ENCODE measurements around the gene CDK8. TPM values are rescaled to one million over a fixed set of nuclear protein-coding genes. Genes with fewer than 3 reads are reported as not detected.

The CDK8 gene
- total and polyA plus RNA-seq, 2 experiments from 2014 or later, result 13.6 to 24.0 TPM

- TF ChIP-seq ZNF462 (CRISPR knock-in tag; IDR thresholded peaks at IDR 0.05), result no peak
These were observed 146.6 kb downstream of the CDK8 start (continued) for GRCh38 chr13:26400545-26400944.

- Histone ChIP-seq H3F3A (replicated peaks; ENCODE audit: low read depth) (no peaks in the 10 kb centered on the region), H3K27ac (ENCODE audit: low read depth) (no peak overlapping the region), H3K36me3 (ENCODE audit: insufficient read depth) (no peaks in the 10 kb centered on the region), H3K9me2 (ENCODE audit: insufficient read depth) (no peaks in the 10 kb centered on the region), H3K27me3 (ENCODE audit: insufficient read depth) (no peaks in the 10 kb centered on the region), H3K79me2 (replicated peaks; ENCODE audit: insufficient read depth) (no peaks in the 10 kb centered on the region), H3K4me3 (no peak overlapping the region), H3K4me2 (no peak overlapping the region), H2AFZ (no peak overlapping the region), H3K4me1 (ENCODE audit: insufficient read depth) (no peaks in the 10 kb centered on the region), H4K20me1 (replicated peaks; ENCODE audit: insufficient read depth) (peaks cover 5% of the 10 kb centered on the region; the same call in 1 of the 2 replicates)
- Mint-ChIP-seq H3K9me3 (no peaks in the 10 kb centered on the region), H3K27ac (no peak overlapping the region), H3K4me3 (no peak overlapping the region), H3K4me1 (no peaks in the 10 kb centered on the region), H3K36me3 (ENCODE audit: low read depth) (peaks cover 19% of the 10 kb centered on the region; the same call in 2 of the 3 replicates), H3K27me3 (ENCODE audit: insufficient read depth, low read depth, poor library complexity) (no peaks in the 10 kb centered on the region)
- TF ChIP-seq ZNF331 (CRISPR knock-in tag; IDR thresholded peaks at IDR 0.05; ENCODE audit: low read depth), result no peak
- no peak for TF ChIP-seq ETS1 (IDR thresholded peaks at IDR 0.05)
- DNase-seq (ENCODE audit: low spot score), result no peak
- ATAC-seq, result no peak
These were observed 147.1 kb downstream of the CDK8 start for GRCh38 chr13:26401069-26401468.

Measured in GM23338 (cell line).